ENCODE measurements around the gene TEX26. TPM values are rescaled to one million over a fixed set of nuclear protein-coding genes. Genes with fewer than 3 reads are reported as not detected.

TEX26 gene
- total RNA-seq, 2 donors from 2014 or later, result not detected

DNA sequence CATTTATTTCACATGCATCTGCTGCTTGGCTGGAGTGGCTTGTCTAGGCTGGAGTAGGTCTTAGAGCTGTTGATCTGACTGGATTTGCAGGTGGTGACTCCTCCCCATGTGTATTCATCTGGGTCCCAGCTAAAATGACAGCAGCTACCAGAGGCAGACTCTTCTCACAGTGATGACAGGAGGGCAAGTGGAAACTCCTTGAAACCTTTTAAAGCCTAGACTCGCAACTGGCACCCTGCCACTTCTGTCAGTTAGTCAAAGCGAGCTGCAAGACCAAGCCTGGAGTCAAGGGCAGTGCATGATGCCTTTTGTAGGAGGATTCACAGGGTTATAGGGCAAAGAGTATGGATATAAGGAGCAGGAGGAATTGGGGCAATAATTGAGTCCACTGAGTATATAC, 65.2 kb downstream of the TEX26 start:
- Mint-ChIP-seq H3K4me3 (no peak overlapping the region), H3K27me3 (ENCODE audit: low read depth) (peaks cover 9% of the 10 kb centered on the region)

GRCh38 chr13:30998136-30999088, 66.0 kb downstream of the TEX26 start:
- no peak overlapping the region for H3K4me3 Mint-ChIP-seq
- DNase-seq, result no peak
- no peak for ATAC-seq (replicated peaks in 1 of 2)
- H3K27ac Mint-ChIP-seq, result no peak overlapping the region
- peaks cover 7% of the 10 kb centered on the region for H3K27me3 Mint-ChIP-seq (ENCODE audit: low read depth)
- H3K4me1 Mint-ChIP-seq (ENCODE audit: low read depth), result no peaks in the 10 kb centered on the region
- H3K9me3 Mint-ChIP-seq, result no peaks in the 10 kb centered on the region
- no peaks in the 10 kb centered on the region for H3K36me3 Mint-ChIP-seq (ENCODE audit: insufficient read depth in 2 of 2)

More for the DNA sequence above, 65.2 kb downstream of the TEX26 start:
- H3K4me1 Mint-ChIP-seq (ENCODE audit: low read depth), result no peaks in the 10 kb centered on the region
- no peaks in the 10 kb centered on the region for H3K36me3 Mint-ChIP-seq (ENCODE audit: insufficient read depth in 2 of 2)
- DNase-seq (no peak), ATAC-seq (replicated peaks in 1 of 2) (no peak)
- H3K27ac Mint-ChIP-seq, result no peak overlapping the region
- no peaks in the 10 kb centered on the region for H3K9me3 Mint-ChIP-seq

DNA sequence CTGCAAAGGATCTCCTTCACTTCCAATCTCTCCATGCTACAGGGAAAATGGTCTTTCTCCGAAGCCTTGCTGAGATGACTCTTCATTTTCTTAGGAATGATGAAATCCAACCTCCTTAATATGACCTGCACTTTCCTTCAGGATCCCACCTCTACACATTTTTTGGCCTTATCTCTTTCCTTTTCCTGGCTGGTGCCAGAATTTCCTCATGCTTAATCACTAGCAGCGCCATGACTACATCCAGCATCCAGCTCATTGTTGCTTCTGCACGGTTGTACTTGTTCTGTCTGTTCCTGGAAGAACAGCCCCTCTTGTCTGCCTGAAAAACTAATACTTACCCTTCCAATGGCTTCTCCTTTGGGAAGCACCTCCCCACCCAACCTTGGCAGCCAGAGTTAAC, 68.4 kb downstream of the TEX26 start:
- no peaks in the 10 kb centered on the region for H3K4me1 Mint-ChIP-seq (ENCODE audit: low read depth)
- peaks cover 12% of the 10 kb centered on the region for H3K27me3 Mint-ChIP-seq (ENCODE audit: low read depth)
- DNase-seq (no peak), ATAC-seq (replicated peaks in 1 of 2) (no peak)
- H3K36me3 Mint-ChIP-seq (ENCODE audit: insufficient read depth in 2 of 2), result no peaks in the 10 kb centered on the region
- H3K9me3 Mint-ChIP-seq, result no peaks in the 10 kb centered on the region
- no peak overlapping the region for H3K27ac Mint-ChIP-seq
- no peak overlapping the region for H3K4me3 Mint-ChIP-seq

DNA sequence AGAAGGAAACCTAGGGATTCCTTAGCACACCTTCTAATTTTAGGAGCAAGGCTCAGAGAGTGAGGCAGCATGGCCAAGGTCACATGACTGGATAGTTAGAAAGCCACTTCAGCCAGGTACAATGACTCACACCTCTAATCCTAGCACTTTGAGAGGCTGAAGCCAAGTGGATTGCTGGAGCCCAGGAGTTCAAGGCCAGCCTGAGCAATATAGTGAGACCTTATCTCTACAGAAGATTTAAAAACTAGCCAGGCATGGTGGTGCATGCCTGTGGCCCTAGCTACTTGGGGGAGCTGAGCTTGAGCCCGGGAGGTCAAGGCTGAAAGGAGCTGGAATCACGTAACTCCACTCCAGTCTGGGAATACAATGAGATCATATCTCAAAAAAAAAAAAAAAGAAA, 69.2 kb downstream of the TEX26 start:
- Mint-ChIP-seq H3K9me3 (no peaks in the 10 kb centered on the region), H3K27me3 (ENCODE audit: low read depth) (peaks cover 15% of the 10 kb centered on the region), H3K4me1 (ENCODE audit: low read depth) (no peaks in the 10 kb centered on the region), H3K4me3 (no peak overlapping the region), H3K27ac (no peak overlapping the region), H3K36me3 (ENCODE audit: insufficient read depth in 2 of 2) (no peaks in the 10 kb centered on the region)
- ATAC-seq (replicated peaks in 1 of 2), result no peak
- no peak for DNase-seq

GRCh38 chr13:31005066-31005465, 72.6 kb downstream of the TEX26 start:
- no peak overlapping the region for H3K27ac Mint-ChIP-seq
- H3K27me3 Mint-ChIP-seq (ENCODE audit: low read depth), result peaks cover 27% of the 10 kb centered on the region
- DNase-seq (no peak), ATAC-seq (replicated peaks in 1 of 2) (no peak)
- H3K36me3 Mint-ChIP-seq (ENCODE audit: insufficient read depth in 2 of 2), result no peaks in the 10 kb centered on the region
- no peak overlapping the region for H3K4me3 Mint-ChIP-seq
- H3K9me3 Mint-ChIP-seq, result no peaks in the 10 kb centered on the region
- H3K4me1 Mint-ChIP-seq (ENCODE audit: low read depth), result peaks cover 6% of the 10 kb centered on the region

DNA sequence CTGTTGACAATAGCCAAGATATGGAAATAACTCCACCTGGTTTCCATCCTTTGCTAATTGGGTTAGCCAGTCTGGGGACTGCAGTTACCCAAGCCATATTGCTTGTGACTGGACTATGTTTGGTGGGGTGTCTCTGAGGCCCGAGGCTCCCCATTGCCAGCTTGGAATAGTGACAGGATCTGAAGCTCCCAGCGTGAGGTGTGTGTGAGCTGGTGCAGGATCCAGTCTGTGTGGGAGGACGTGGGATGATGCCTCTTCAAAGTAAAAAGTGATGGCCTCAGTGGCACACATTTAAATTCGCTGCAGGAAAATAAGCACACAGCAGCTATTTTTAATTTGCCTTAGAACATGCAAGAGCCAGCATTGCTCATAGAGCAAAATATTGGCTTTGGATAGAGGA, 75.0 kb downstream of the TEX26 start:
- Mint-ChIP-seq H3K4me1 (ENCODE audit: low read depth) (peaks cover 18% of the 10 kb centered on the region), H3K4me3 (no peak overlapping the region), H3K27me3 (ENCODE audit: low read depth) (peaks cover 48% of the 10 kb centered on the region), H3K36me3 (ENCODE audit: insufficient read depth in 2 of 2) (no peaks in the 10 kb centered on the region), H3K9me3 (no peaks in the 10 kb centered on the region), H3K27ac (no peak overlapping the region)
- no peak for ATAC-seq (replicated peaks in 1 of 2)
- no peak for DNase-seq

GRCh38 chr13:31008400-31009115, 76.1 kb downstream of the TEX26 start:
- peak; percentile 9 to 27 for DNase-seq
- Mint-ChIP-seq H3K36me3 (ENCODE audit: insufficient read depth in 2 of 2) (no peaks in the 10 kb centered on the region), H3K27me3 (ENCODE audit: low read depth) (peaks cover 47% of the 10 kb centered on the region), H3K4me1 (ENCODE audit: low read depth) (peaks cover 23% of the 10 kb centered on the region), H3K4me3 (no peak overlapping the region), H3K9me3 (no peaks in the 10 kb centered on the region), H3K27ac (peak overlapping the region; percentile 0)
- ATAC-seq (replicated peaks in 1 of 2), result peak; percentile 79 to 90

DNA sequence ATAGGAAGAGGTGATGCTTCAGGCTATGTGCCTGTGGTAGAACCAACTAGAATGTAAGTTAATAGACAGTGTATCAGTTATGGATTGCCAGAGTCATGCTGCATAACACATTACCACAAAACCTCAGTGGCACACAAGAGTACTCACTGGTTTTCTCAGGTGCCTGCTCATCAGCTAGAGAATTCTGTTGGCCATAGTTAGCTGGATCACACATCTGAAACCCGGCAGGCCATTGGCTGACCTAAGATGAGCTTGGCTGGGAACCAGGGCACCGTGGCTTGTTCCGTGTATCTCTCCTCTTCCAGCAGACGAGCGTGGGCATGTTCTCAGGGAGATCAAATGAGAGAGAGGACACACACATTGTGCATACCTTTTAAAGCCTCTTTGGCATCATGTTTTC, 76.7 kb downstream of the TEX26 start:
- ATAC-seq (replicated peaks in 1 of 2) (peak; percentile 73 to 83), DNase-seq (no peak)
- Mint-ChIP-seq H3K9me3 (no peaks in the 10 kb centered on the region), H3K27me3 (ENCODE audit: low read depth) (peaks cover 51% of the 10 kb centered on the region), H3K4me1 (ENCODE audit: low read depth) (peaks cover 23% of the 10 kb centered on the region), H3K27ac (no peak overlapping the region), H3K4me3 (no peak overlapping the region), H3K36me3 (ENCODE audit: insufficient read depth in 2 of 2) (no peaks in the 10 kb centered on the region)

GRCh38 chr13:31010296-31010695, 77.8 kb downstream of the TEX26 start:
- ATAC-seq (replicated peaks in 1 of 2) (no peak), DNase-seq (no peak)
- Mint-ChIP-seq H3K27me3 (ENCODE audit: low read depth) (peaks cover 61% of the 10 kb centered on the region), H3K36me3 (ENCODE audit: insufficient read depth in 2 of 2) (no peaks in the 10 kb centered on the region), H3K4me3 (no peak overlapping the region), H3K4me1 (ENCODE audit: low read depth) (peaks cover 23% of the 10 kb centered on the region), H3K27ac (no peak overlapping the region), H3K9me3 (no peaks in the 10 kb centered on the region)

GRCh38 chr13:31011193-31011860, 78.9 kb downstream of the TEX26 start:
- Mint-ChIP-seq H3K27ac (no peak overlapping the region), H3K4me3 (no peak overlapping the region), H3K36me3 (ENCODE audit: insufficient read depth in 2 of 2) (no peaks in the 10 kb centered on the region), H3K9me3 (no peaks in the 10 kb centered on the region), H3K27me3 (ENCODE audit: low read depth) (peaks cover 58% of the 10 kb centered on the region), H3K4me1 (ENCODE audit: low read depth) (peaks cover 23% of the 10 kb centered on the region)
- ATAC-seq (replicated peaks in 1 of 2) (no peak), DNase-seq (no peak)

GRCh38 chr13:31011901-31012654, 79.6 kb downstream of the TEX26 start:
- peaks cover 64% of the 10 kb centered on the region for H3K27me3 Mint-ChIP-seq (ENCODE audit: low read depth)

GRCh38 chr13:31012655-31013024, 80.2 kb downstream of the TEX26 start:
- ATAC-seq (replicated peaks in 1 of 2) (no peak), DNase-seq (no peak)
- Mint-ChIP-seq H3K4me1 (ENCODE audit: low read depth) (peaks cover 23% of the 10 kb centered on the region), H3K9me3 (no peaks in the 10 kb centered on the region), H3K27ac (no peak overlapping the region), H3K36me3 (ENCODE audit: insufficient read depth in 2 of 2) (no peaks in the 10 kb centered on the region), H3K27me3 (ENCODE audit: low read depth) (peaks cover 64% of the 10 kb centered on the region), H3K4me3 (no peak overlapping the region)

More at GRCh38 chr13:31011901-31012654, 79.6 kb downstream of the TEX26 start:
- Mint-ChIP-seq H3K4me3 (no peak overlapping the region), H3K27ac (no peak overlapping the region), H3K9me3 (no peaks in the 10 kb centered on the region), H3K36me3 (ENCODE audit: insufficient read depth in 2 of 2) (no peaks in the 10 kb centered on the region), H3K4me1 (ENCODE audit: low read depth) (peaks cover 23% of the 10 kb centered on the region)
- ATAC-seq (replicated peaks in 1 of 2) (no peak), DNase-seq (no peak)
